Activated T-cell treated with anti-CD3 and anti-CD28 coated beads for 48 hours (primary cell): Measurements from ENCODE around the gene POC1B.

ENCODE experiments used
- DNase-seq: peaks from one replicate; pipeline ENCODE4 v3.0.0-alpha.2; 2020; ENCODE audit warnings: low read depth

Gene POC1B

GRCh38 chr12:89494411-89495231, 31.2 kb downstream of the POC1B start:
- peak; percentile 13 for DNase-seq

- DNase-seq = no peak
These were observed 32.1 kb downstream of the POC1B start for GRCh38 chr12:89493670-89494302.

GRCh38 chr12:89492883-89493282, 33.0 kb downstream of the POC1B start:
- DNase-seq = no peak

GRCh38 chr12:89490922-89491321, 34.9 kb downstream of the POC1B start:
- no peak for DNase-seq

GRCh38 chr12:89486264-89486663, 39.6 kb downstream of the POC1B start:
- DNase-seq = no peak

GRCh38 chr12:89484470-89484869, 41.4 kb downstream of the POC1B start:
- no peak for DNase-seq

GRCh38 chr12:89481213-89481914, 44.5 kb downstream of the POC1B start:
- no peak for DNase-seq

GRCh38 chr12:89479982-89480381, 45.9 kb downstream of the POC1B start:
- no peak for DNase-seq

- no peak for DNase-seq
These were observed 48.1 kb downstream of the POC1B start for GRCh38 chr12:89477633-89478279.

GRCh38 chr12:89476904-89477595, 48.8 kb downstream of the POC1B start:
- no peak for DNase-seq

GRCh38 chr12:89476232-89476631, 49.6 kb downstream of the POC1B start:
- no peak for DNase-seq

GRCh38 chr12:89475203-89475990, 50.5 kb downstream of the POC1B start:
- no peak for DNase-seq

- DNase-seq = no peak
These were observed 51.2 kb downstream of the POC1B start for GRCh38 chr12:89474615-89475014.

GRCh38 chr12:89472508-89472907, 53.3 kb downstream of the POC1B start:
- DNase-seq = no peak

- no peak for DNase-seq
These were observed 54.9 kb downstream of the POC1B start for GRCh38 chr12:89470741-89471509.

GRCh38 chr12:89469361-89469760, 56.5 kb downstream of the POC1B start:
- no peak for DNase-seq

- no peak for DNase-seq
These were observed 57.1 kb downstream of the POC1B start for GRCh38 chr12:89468648-89469326.

- no peak for DNase-seq
These were observed 57.8 kb downstream of the POC1B start for GRCh38 chr12:89468017-89468416.

GRCh38 chr12:89464974-89465592, 60.8 kb downstream of the POC1B start:
- DNase-seq = no peak
